A549 (cell line): ENCODE results near the gene HCRTR1.

ENCODE experiments used
- CTCF ChIP-seq: fragments of >200 bp; sonication (Bioruptor Twin); formaldehyde crosslinking; IDR thresholded peaks from 3 replicates; pipeline ENCODE4 v1.5.1; 2016
- ELK1 ChIP-seq: fragments of 150-350 bp; IDR thresholded peaks from 2 replicates; pipeline ENCODE4 v1.6.1; 2014; ENCODE audit warnings: low read depth, mild to moderate bottlenecking, low read length
- POLR2A ChIP-seq: IDR thresholded peaks from 2 replicates; pipeline ENCODE4 v1.6.1; 2012; ENCODE audit warnings: mild to moderate bottlenecking, low read length
- USF2 ChIP-seq: fragments of 450-650 bp; IDR thresholded peaks from 2 replicates; pipeline ENCODE4 v1.6.1; 2014; ENCODE audit warnings: antibody characterized with exemption

GRCh38 chr1:31661856-31662255 is 44.4 kb downstream of the HCRTR1 start:
- no peak for TF ChIP-seq CTCF
- TF ChIP-seq POLR2A, result no peak
- no peak for TF ChIP-seq USF2
- no peak for TF ChIP-seq ELK1
